Thyroid gland (tissue), 4 donors: ENCODE measurements around the gene CNDP2.

Experiments used
- CTCF ChIP-seq, 6 experiments: fragments of 200-600 bp in 3 of 6; fragments of 450-650 bp in 3 of 6; sonication (generic) in 3 of 6; IDR thresholded peaks; one replicate each; pipeline ENCODE4 v1.5.1; 2016 to 2019; ENCODE audit warnings: antibody characterized with exemption in 6 of 6, mild to moderate bottlenecking in 2 of 6, inconsistent platforms in 1 of 6, moderate library complexity in 1 of 6
- POLR2A ChIP-seq, 2 donors: fragments of 450-650 bp; IDR thresholded peaks; one replicate each; pipeline ENCODE4 v1.6.1; 2017; ENCODE audit warnings: antibody characterized with exemption in 2 of 2, mild to moderate bottlenecking in 2 of 2, moderate library complexity in 1 of 2

GRCh38 chr18:74563999-74564398 lies 67.8 kb downstream of the CNDP2 start:
- no peak for TF ChIP-seq POLR2A (IDR thresholded peaks at IDR 0.05)
- no peak for TF ChIP-seq CTCF (IDR thresholded peaks at IDR 0.05)
